K562 (cell line): ENCODE measurements around the gene DOK4. TPM values are rescaled to one million over a fixed set of nuclear protein-coding genes. Genes with fewer than 3 reads are reported as not detected.

Experiments used
- ATAC-seq: fragments of 200-7000 bp; cut with Tn5 transposase; 3 replicates; pipeline ENCODE4 v1.9.1; 2020; ENCODE audit warnings: moderate library complexity
- BruUV-seq: library from RNA; stranded (reverse); fragments of 400-500 nt; replicated peaks from 2 replicates; lab custom pipeline; 2021; lab: Mats Ljungman, UMichigan
- CTCF ChIA-PET: fragments of 300-600 bp; formaldehyde crosslinking; extraction: SDS; loops from one replicate; lab custom pipeline; 2021; ENCODE audit warnings: low intra/inter-chr PET ratio; lab: Yijun Ruan, JAX
- POLR2A ChIA-PET: fragments of 300-600, 350-650 bp; sonication (Branson Sonifier 250); formaldehyde crosslinking; extraction: SDS; loops from one replicate; lab custom pipeline; 2021; ENCODE audit warnings: antibody characterized with exemption, inconsistent platforms; lab: Yijun Ruan, JAX
- DNase-seq, 4 experiments: peaks; one replicate each; pipeline versions ENCODE4 v3.0.0 to v3.0.0-alpha.2; 2011 to 2018; ENCODE audit warnings: low spot score in 3 of 4, mixed read lengths in 3 of 4; ENCODE audit errors: extremely low read depth in 1 of 4
- FAIRE-seq: peaks from 2 replicates; lab custom pipeline; 2011; peaks lifted over from hg19 to GRCh38; lab: Jason Lieb, UNC
- H2AFZ ChIP-seq: 2 replicates; pipeline ENCODE4 v1.6.0; 2011; ENCODE audit warnings: low read depth, low read length, control low read depth, inconsistent platforms
- H3K27ac ChIP-seq: fragments of 200-600 bp; 3 replicates; pipeline ENCODE4 v1.8.0; 2011; ENCODE audit warnings: low read depth, mild to moderate bottlenecking, control low read depth, inconsistent platforms, low read length, moderate library complexity, mixed read lengths; ENCODE audit errors: extremely low read depth
- H3K27me3 ChIP-seq, 2 experiments: fragments of 300-600 bp in 1 of 2; 2 replicates in 1 of 2; 3 replicates in 1 of 2; pipeline versions ENCODE4 v1.6.0 to v1.8.0; 2011; ENCODE audit warnings: inconsistent platforms in 2 of 2, low read length in 2 of 2, mild to moderate bottlenecking in 1 of 2, mixed read lengths in 1 of 2, moderate library complexity in 1 of 2; ENCODE audit not compliant: control insufficient read depth in 2 of 2, insufficient read depth in 2 of 2
- H3K36me3 ChIP-seq: fragments of 300-600 bp; 3 replicates; pipeline ENCODE4 v1.8.0; 2011; ENCODE audit warnings: mild to moderate bottlenecking, low read length, inconsistent platforms; ENCODE audit not compliant: control insufficient read depth, insufficient read depth
- H3K4me1 ChIP-seq, 2 experiments: fragments of 200-600 bp in 1 of 2; replicated peaks in 1 of 2; 2 replicates in 1 of 2; 3 replicates in 1 of 2; pipeline versions ENCODE4 v1.5.1 to v1.8.0; 2011; ENCODE audit warnings: inconsistent platforms in 2 of 2, low read length in 2 of 2, mild to moderate bottlenecking in 1 of 2, mixed read lengths in 1 of 2, moderate library complexity in 1 of 2; ENCODE audit not compliant: control insufficient read depth in 2 of 2, insufficient read depth in 2 of 2
- H3K4me2 ChIP-seq: 2 replicates; pipeline ENCODE4 v1.6.1; 2011; ENCODE audit warnings: low read length, control low read depth, inconsistent platforms, mixed read lengths; ENCODE audit not compliant: insufficient read depth
- H3K4me3 ChIP-seq: fragments of 200-600 bp; sonication (generic), shearing (Covaris generic); 2 replicates; pipeline ENCODE4 v1.5.1; 2016; ENCODE audit warnings: control low read depth, inconsistent platforms
- H3K79me2 ChIP-seq: fragments of 200-600 bp; 3 replicates; pipeline ENCODE4 v1.8.0; 2011; ENCODE audit warnings: low read length, inconsistent platforms; ENCODE audit not compliant: control insufficient read depth, insufficient read depth
- H3K9ac ChIP-seq, 2 experiments: 2 replicates each; pipeline versions ENCODE4 v1.6.0 to v1.6.1; 2011; ENCODE audit warnings: low read depth in 2 of 2, low read length in 2 of 2, control low read depth in 1 of 2, inconsistent platforms in 1 of 2, mild to moderate bottlenecking in 1 of 2, mixed read lengths in 1 of 2; ENCODE audit not compliant: insufficient read depth in 1 of 2
- H3K9me1 ChIP-seq: one replicate; pipeline ENCODE4 v1.6.0; 2011; ENCODE audit warnings: inconsistent platforms, mild to moderate bottlenecking, low read length, moderate library complexity; ENCODE audit not compliant: control insufficient read depth, insufficient read depth
- H3K9me3 ChIP-seq: replicated peaks from 2 replicates; pipeline ENCODE4 v1.5.1; 2011; ENCODE audit warnings: low read depth, low read length, inconsistent platforms; ENCODE audit not compliant: control insufficient read depth, insufficient read depth
- H4K20me1 ChIP-seq: replicated peaks from 2 replicates; pipeline ENCODE4 v1.6.1; 2011; ENCODE audit warnings: low read length, inconsistent platforms, mixed read lengths; ENCODE audit not compliant: control insufficient read depth, insufficient read depth
- NBN ChIP-seq: fragments of 450-650 bp; IDR thresholded peaks from 2 replicates; pipeline ENCODE4 v1.6.1; 2016; ENCODE audit warnings: low read depth, mild to moderate bottlenecking
- PCBP2 ChIP-seq: fragments of 200-400 bp; formaldehyde crosslinking; IDR thresholded peaks from 2 replicates; pipeline ENCODE4 v1.6.1; 2018; ENCODE audit warnings: low read length, low read depth, mild to moderate bottlenecking, moderate library complexity; ENCODE audit not compliant: poor library complexity, severe bottlenecking
- PML ChIP-seq: IDR thresholded peaks from 2 replicates; pipeline ENCODE4 v1.6.1; 2012; ENCODE audit warnings: low read length, inconsistent platforms
- ZNF174 ChIP-seq: fragments of 250-450 bp; sonication (Bioruptor Pico); IDR thresholded peaks from 2 replicates; pipeline ENCODE4 v1.4.0; 2020; ENCODE audit warnings: mild to moderate bottlenecking
- ZNF175 ChIP-seq: fragments of 200-800 bp; sonication (Bioruptor generic); IDR thresholded peaks from 2 replicates; pipeline ENCODE4 v1.6.1; 2016; ENCODE audit warnings: low read depth, mild to moderate bottlenecking, missing genetic modification characterization, missing compliant biosample characterization
- WGBS: fragments of 100-300 bp; shearing (Covaris generic); methylation state at CpG from one replicate; pipeline ENCODE4 v1.1.6; 2016; ENCODE audit warnings: low coverage, mixed read lengths; ENCODE audit not compliant: insufficient coverage; ENCODE audit errors: missing lambda C conversion rate; 5-methylcytosine and 5-hydroxymethylcytosine counted together
- in situ Hi-C: fragments of 300-500 bp; cut with MboI; formaldehyde crosslinking; loops from 4 replicates; pipeline ENCODE4 v1.15.0; 2018; ENCODE audit warnings: inconsistent platforms, mixed read lengths
- intact Hi-C: fragments of 100-400 bp; cut with micrococcal nuclease; formaldehyde crosslinking; loops from 2 replicates; pipeline ENCODE4 v1.14.2; 2022
- polyA plus RNA-seq, 8 experiments: library from polyadenylated mRNA; depleted of rRNA in 4 of 8; stranded (reverse) in 5 of 8; unstranded in 3 of 8; fragments of >200 nt; fragmentation: Nextera tagmentation in 2 of 8; fragmentation: Illumina TruSeq in 1 of 8; extraction: Ambion mirVana in 2 of 8; extraction: Trizol in 1 of 8; gene quantifications; 2 replicates each; pipeline versions ENCODE4 v1.2.1 to v1.2.3, GENCODE V29; 2011 to 2014; ENCODE audit warnings: inconsistent platforms in 1 of 8, missing spikeins in 1 of 8
- total RNA-seq, 7 experiments: library from RNA; depleted of rRNA in 6 of 7; stranded (reverse); fragments of >200 nt in 6 of 7; fragmentation: Illumina TruSeq in 2 of 7; extraction: Trizol in 2 of 7; gene quantifications; 2 replicates each; pipeline versions ENCODE4 v1.2.1 to v1.2.3, GENCODE V29; 2011 to 2021; ENCODE audit warnings: low replicate concordance in 1 of 7
- TF ChIP-seq, protein P1 (sequence below): sonication (generic); formaldehyde crosslinking; IDR thresholded peaks from 2 replicates; pipeline ENCODE4 v1.8.0; 2022; ENCODE audit warnings: mild to moderate bottlenecking, missing genetic modification reagents

DOK4 gene
- total and polyA plus RNA-seq, 9 of the 15 experiments (the other 6 are each of a cell fraction or from before 2014, with no cell fraction given), result 0.10 to 14.4 (median 8.3) TPM

DNA sequence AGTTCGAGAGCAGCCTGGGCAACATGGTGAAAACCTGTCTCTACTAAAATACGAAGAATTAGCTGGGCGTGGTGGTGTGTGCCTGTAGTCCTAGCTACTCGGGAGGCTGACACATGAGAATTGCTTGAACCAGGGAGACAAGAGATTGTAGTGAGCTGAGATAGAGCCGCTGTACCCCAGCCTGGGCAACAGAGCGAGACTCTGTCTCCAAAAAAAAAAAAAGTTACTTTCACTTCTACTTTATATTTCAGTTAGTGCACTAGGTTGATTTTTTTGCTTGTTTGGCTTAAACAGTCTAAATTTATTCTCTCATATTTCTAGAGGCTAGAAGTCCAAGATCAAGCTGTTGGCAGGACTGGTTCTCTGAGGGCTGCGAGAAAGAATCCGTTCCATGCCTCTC, 36.7 kb upstream of the DOK4 start:
- Histone ChIP-seq H3K36me3 (no peaks in the 10 kb centered on the region), H3K9ac (no peak overlapping the region), H3K4me1 (peaks cover 0 to 13% of the 10 kb centered on the region in 2 experiments; a peak in 3 of 5 replicates), H3K27me3 (no peaks in the 10 kb centered on the region), H4K20me1 (no peaks in the 10 kb centered on the region), H3K4me2 (no peak overlapping the region), H3K9me3 (no peaks in the 10 kb centered on the region), H2AFZ (no peak overlapping the region), H3K4me3 (no peak overlapping the region), H3K9me1 (peaks cover 2% of the 10 kb centered on the region), H3K27ac (no peak overlapping the region), H3K79me2 (no peaks in the 10 kb centered on the region)
- FAIRE-seq (no peak), DNase-seq (no peak), ATAC-seq (no peak)
- WGBS, result 49% methylated on average over 8 of the region's 8 CpGs
- intact Hi-C loops, result no loop called here
- ChIA-PET POLR2A (interaction anchor here (0.5 to 0.7 kb wide), 3 partner anchors 17 to 178 kb away, joined by 3 read pairs; no protein-coding TSS in a partner anchor), CTCF (interaction anchor here (0.7 kb wide), 1 partner anchor 222 kb away, joined by 5 read pairs; no protein-coding TSS in a partner anchor)
- BruUV-seq, result no TSS peak
- in situ Hi-C loops, result no loop called here
- TF ChIP-seq ZNF174 (CRISPR knock-in tag), result no peak
- TF ChIP-seq NBN, result no peak
- TF ChIP-seq, protein P1, sequence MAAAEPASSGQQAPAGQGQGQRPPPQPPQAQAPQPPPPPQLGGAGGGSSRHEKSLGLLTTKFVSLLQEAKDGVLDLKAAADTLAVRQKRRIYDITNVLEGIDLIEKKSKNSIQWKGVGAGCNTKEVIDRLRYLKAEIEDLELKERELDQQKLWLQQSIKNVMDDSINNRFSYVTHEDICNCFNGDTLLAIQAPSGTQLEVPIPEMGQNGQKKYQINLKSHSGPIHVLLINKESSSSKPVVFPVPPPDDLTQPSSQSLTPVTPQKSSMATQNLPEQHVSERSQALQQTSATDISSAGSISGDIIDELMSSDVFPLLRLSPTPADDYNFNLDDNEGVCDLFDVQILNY (CRISPR knock-in tag), result no peak
- TF ChIP-seq ZNF175 (CRISPR knock-in tag), result no peak
- TF ChIP-seq PCBP2, result no peak
- TF ChIP-seq PML, result no peak
